ENCODE measurements around the gene PCBP3.
A peak's percentile ranks its signal among the peaks of the same experiment; 100 is the strongest.
"Not testable (repeated sequence)": the region's sequence is repeated elsewhere in the genome, so short reads cannot be mapped to it uniquely, and the experiment has no call there.

The PCBP3 gene

GRCh38 chr21:45613396-45613795 is 30.1 kb upstream of the PCBP3 start:
- no peak for DNase-seq (ENCODE audit: low read depth in 2 of 2)

- DNase-seq (ENCODE audit: low read depth in 2 of 2): no peak
These were observed 29.6 kb upstream of the PCBP3 start for GRCh38 chr21:45613881-45614280.

- peak; percentile 67 to 71 for DNase-seq (ENCODE audit: low read depth in 2 of 2)
These were observed 28.3 kb upstream of the PCBP3 start for GRCh38 chr21:45615145-45615711.

GRCh38 chr21:45617021-45617921 is 26.3 kb upstream of the PCBP3 start:
- DNase-seq (ENCODE audit: low read depth in 2 of 2): no peak

GRCh38 chr21:45618287-45618686 is 25.2 kb upstream of the PCBP3 start:
- no peak for DNase-seq (ENCODE audit: low read depth in 2 of 2)

- DNase-seq (ENCODE audit: low read depth in 2 of 2): no peak
These were observed 24.6 kb upstream of the PCBP3 start for GRCh38 chr21:45618846-45619485.

GRCh38 chr21:45620201-45620923 is 23.2 kb upstream of the PCBP3 start:
- no peak for DNase-seq (ENCODE audit: low read depth in 2 of 2)

GRCh38 chr21:45621435-45622331 is 21.8 kb upstream of the PCBP3 start:
- DNase-seq (ENCODE audit: low read depth in 2 of 2): not testable (repeated sequence)

GRCh38 chr21:45622416-45623097 is 21.0 kb upstream of the PCBP3 start:
- DNase-seq (ENCODE audit: low read depth in 2 of 2): no peak

- DNase-seq (ENCODE audit: low read depth in 2 of 2): no peak
These were observed 20.1 kb upstream of the PCBP3 start for GRCh38 chr21:45623436-45623835.

GRCh38 chr21:45626127-45626526 is 17.4 kb upstream of the PCBP3 start:
- DNase-seq (ENCODE audit: low read depth in 2 of 2): not testable (repeated sequence)

GRCh38 chr21:45629046-45629981 is 14.2 kb upstream of the PCBP3 start:
- no peak for DNase-seq (ENCODE audit: low read depth in 2 of 2)

- DNase-seq (ENCODE audit: low read depth in 2 of 2): no peak
These were observed 13.3 kb upstream of the PCBP3 start for GRCh38 chr21:45630066-45630694.

GRCh38 chr21:45630876-45631275 is 12.6 kb upstream of the PCBP3 start:
- no peak for DNase-seq (ENCODE audit: low read depth in 2 of 2)

GRCh38 chr21:45631540-45631939 is 12.0 kb upstream of the PCBP3 start:
- DNase-seq (ENCODE audit: low read depth in 2 of 2): no peak

GRCh38 chr21:45632160-45632559 is 11.4 kb upstream of the PCBP3 start:
- no peak for DNase-seq (ENCODE audit: low read depth in 2 of 2)

- DNase-seq (ENCODE audit: low read depth in 2 of 2): no peak
These were observed 10.8 kb upstream of the PCBP3 start for GRCh38 chr21:45632637-45633251.

- no peak for DNase-seq (ENCODE audit: low read depth in 2 of 2)
These were observed 8.9 kb upstream of the PCBP3 start for GRCh38 chr21:45634511-45635183.
